NOMO-1 treated with DMSO at 0.1 percent for 48 hours (cell line): ENCODE results near the gene EGFLAM.

Experiments used
- DNase-seq: peaks from one replicate; lab custom pipeline; 2025; ENCODE audit not compliant: unreplicated experiment; lab: John Stamatoyannopoulos, UW

EGFLAM gene

DNA sequence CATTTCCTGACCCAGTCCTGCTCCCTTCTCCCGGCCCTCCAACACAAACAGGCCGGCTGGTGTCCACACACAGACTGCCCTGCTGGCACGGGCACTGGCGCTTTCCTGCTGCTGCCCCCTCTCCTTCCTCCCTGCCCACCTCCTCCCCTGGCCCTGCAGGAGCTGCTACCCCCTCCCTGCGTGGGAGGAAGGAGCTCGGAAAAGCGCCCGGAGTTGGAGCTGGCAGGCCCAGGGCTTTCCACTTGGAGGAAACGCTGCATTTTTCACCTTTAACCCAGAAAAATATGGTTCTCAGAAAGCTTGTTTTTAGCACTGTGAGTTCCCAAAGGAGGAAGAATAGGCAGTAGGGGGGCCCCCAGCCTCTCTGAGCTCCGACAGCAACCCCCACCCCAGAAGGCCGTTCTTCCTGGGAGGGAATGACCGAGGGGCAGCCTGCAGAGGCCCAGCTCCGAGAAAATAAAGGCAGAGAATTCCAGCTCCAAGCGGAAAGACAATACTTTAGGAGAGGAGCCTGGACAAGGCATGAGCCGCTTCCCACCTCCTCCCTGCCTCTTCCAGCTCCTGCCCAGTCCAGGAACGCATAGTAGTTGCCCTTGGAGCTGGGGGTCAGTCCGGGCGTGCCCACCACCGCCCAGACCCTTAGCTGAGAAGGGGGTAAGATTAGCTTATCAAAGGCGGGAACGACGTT lies 209.1 kb downstream of the EGFLAM start:
- no peak for DNase-seq

DNA sequence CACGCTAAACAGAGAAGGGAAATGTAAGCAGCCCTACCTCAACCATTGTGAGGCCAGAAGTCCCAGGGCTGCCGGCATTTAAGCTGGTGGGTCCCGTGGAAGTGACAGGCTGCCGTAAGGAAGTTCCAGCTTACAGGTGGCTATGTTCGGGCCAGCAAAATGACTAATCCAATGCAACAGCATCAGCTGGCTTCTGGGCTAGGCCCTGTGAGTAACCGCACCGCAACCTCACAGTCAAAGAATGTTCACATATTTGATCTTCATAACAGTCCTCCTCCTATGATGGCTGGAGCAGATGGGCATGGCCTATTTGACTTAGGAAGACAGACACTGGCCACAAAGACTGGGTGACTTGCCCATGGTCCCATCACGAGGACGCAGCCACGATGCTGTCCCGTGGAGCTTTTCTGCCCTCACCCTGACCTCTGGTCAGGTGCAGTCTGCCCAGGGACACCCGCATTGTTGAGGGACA lies 209.9 kb downstream of the EGFLAM start:
- DNase-seq, result no peak

DNA sequence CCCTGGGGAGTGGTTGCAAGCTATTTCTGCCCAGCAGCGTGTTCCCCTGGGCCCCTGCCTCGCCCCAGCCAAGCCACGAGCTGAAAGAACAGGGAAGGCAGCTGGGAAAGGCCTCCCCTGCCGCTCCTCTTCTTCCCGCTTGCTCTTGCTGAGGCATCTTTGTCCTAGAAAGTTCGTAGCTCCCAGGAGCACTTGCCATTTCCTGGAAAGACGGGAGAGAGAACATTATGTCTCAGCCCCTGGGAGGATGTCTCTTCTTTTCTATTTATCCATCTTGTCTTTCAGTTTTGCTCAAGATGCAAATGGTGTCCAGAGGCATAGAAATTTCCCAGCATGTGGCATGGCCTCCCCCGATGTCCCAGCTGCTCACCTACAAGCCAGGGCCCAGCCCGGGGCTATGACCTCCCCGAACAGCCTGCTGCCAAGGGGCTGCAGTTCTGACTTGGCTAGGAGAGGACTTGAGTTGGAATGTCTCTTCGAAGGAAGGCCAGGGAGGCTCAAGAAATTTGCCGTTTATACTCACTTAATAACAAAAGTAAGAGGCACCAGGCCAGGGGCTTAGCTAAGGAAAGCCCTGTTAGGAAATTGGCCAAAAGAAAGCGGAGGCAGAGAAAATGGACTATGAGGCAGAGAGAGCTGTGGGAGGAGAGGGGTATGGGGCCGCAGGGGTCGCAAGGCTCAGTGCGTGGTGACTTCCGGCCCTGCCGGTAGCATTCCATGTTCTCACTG lies 210.8 kb downstream of the EGFLAM start:
- no peak for DNase-seq

DNA sequence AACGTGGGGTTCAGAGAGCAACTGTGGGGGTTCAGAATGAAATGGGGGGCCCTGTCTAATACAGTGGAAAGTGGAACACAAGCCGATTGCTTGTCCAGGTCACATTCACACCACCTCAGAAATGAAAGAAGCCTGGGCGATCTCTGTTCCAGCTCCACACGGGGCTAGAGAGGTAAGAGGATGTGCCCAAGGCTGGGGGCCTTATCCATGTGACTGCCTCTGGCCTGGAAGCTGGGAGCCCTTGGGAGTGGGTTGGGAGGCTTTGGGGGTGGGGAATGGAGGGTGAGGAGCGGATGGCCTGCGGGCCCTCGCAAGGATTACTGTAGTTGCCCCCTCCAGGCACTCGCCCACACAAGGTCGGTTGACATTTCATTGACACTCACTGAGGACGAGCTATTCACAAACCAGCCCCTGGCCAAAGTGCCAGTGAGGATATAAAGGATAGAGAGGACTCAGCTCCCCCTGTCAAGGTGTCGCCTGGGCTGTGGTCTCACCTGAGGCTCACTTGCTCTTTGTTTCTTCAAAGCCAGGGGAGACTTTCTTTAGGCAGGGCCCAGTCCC lies 211.4 kb downstream of the EGFLAM start:
- DNase-seq, result no peak

DNA sequence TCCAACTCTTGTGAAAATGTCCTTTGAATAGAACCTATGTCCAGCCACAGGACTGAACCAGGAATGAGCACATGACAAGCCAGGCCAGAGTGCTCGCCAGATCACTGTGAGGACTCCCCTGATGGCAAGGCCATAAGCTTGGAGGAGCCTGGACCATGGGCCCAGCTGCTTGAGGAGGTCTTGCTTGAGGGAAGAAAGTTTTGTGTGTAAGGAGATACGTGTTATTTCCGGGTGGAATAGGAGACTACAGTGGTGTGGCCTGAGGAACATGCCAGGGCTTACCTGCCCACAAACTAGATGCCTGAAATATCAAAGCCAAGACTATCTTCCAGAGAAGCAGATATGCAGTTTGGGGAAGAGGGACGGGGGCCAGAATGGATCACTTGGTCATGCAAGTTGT lies 213.3 kb downstream of the EGFLAM start:
- no peak for DNase-seq

DNA sequence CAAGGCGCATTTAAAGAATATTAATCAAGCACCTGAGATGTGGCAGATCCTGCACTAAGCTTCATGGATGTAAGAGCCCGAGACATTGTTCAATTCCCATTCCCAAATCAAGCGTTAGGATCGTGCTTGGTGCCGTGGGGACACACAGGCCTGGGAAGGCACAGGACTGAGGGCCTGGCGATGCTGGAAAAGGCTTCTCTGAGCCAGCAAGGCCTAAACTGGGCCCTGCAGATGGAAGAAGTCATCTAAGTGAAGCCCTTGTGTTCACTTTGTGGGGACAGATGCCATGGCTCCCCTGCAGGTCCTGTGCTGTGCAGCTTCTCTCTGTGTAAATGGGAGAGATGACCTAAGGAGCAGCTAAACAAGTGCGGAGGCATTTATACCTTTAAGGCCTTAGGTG lies 214.2 kb downstream of the EGFLAM start:
- no peak for DNase-seq

DNA sequence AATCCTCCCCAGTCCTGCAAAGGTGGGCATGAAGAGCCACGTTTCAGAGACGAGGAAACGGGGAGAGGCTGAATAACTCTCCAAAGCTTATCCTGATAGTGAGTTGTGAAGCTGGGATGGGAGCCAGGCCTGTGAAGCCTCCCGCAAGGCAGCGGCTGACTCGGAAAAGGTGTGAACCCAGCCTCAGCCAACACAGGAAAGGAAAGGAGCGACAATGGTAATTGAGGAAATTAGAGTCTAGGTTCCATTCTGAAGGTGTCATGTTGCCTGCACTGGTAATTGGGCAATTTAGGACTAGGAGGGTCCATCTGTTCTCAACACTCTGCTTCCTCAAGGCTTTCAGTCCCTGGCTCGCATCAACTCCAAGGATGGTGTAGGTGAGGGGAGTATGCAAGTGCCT lies 214.6 kb downstream of the EGFLAM start:
- no peak for DNase-seq

DNA sequence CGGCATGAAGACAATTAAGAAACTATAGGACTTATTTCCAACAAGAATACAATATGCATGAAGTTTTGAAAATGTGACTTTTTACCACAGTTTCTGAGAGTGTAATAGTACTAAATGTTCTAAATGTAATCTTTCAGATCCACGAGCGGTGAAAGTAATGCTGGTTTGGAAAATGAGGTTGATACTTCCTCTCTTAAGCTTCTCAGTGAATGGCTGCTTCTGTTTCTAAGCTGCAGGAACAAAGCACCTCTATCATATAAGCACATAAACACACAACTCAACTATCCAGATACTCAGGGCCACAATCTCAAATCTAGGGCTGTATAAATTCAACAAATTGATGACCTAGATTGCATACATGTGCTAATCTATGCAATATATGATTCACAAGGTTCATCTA lies 219.8 kb downstream of the EGFLAM start:
- no peak for DNase-seq

DNA sequence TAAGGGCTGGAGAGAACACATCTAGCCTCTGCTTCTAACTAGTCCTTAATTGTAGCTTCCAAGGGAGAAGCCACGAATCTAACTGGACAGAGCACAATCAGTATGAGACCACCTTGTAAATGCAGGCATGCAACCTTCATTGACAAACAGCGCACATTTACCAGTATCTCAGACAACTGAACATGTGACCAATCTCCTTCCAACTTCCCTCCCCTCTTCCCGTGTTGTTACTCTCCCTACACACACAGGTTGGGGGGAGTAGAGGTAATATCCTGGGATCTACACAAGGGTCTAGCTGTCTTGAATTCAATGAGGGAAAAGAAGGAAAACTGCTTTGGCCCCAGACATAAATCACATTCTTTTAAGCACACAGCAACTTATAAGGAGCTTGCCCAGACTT lies 220.5 kb downstream of the EGFLAM start:
- no peak for DNase-seq

DNA sequence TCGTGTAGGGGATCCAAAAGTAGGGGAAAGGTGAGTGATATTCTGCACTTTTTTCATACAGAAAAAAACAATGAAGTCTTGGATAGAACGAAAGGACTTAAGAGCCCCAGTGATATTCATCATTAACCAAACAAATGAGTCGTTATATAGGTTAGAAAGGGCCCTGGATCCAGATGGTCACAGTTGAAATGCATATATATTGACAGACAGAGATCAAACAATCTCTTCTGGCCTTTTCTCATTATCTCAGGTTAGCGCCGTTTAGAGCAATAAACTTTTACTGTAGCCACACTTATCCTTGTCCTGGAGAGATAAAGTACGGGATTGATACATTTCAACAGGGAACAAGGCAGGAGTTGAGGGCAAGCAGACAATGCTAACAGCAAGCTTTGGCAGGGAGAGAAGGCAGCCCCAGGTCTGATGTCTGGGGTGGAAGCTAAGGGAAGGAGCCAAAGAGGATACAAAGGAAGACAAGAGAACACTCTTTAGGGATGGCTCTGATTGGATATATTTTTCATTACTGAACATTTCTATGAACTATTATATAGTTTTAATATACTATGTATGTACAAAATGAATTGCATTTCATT lies 221.1 kb downstream of the EGFLAM start:
- DNase-seq, result no peak

DNA sequence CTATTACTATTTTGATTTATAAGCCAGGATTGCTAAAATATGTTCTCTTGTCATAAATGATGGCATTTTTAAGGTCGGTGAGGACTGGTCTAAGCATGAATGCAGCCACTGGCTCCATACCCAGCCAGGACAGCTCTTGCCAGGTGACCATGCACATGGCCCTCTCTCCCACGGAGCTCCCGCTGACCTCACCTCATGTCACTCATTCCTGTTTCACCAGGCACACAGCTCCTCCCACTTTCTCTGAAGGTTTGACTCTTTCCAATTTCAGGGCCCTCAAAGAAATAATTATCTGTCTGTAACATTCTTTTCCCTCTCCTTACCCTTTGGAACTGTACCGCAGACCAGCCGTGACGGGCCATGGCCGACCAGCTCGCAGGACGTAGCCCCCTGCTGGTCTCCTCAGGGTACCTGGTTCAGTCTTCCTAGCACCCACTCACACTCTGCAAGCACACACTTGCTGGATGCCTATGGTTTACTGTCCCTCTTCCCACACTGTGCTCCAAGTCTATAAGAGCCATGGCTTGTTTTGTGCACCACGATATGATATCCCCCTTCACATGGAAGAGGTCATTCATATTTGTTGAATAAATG lies 225.5 kb downstream of the EGFLAM start:
- no peak for DNase-seq

DNA sequence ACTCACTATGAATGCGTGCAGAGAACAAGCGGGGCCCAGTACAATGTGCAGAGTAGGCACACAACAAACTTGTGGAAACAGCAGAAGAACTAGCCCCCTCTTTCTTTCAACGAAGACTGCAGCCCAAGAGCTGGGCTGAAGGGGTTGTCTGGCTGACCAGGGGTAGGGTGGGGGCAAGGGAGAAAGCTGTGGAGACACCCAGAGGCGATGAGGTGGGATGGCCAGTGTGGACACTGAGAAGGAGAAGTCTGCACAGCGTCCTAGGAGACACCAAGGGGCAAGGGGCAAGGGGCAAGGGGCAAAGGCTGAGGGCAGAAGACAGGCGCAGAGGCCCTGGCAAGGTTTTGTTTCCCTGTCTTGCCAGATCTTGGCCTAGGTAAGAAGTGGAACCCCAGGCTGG lies 235.8 kb downstream of the EGFLAM start:
- no peak for DNase-seq

DNA sequence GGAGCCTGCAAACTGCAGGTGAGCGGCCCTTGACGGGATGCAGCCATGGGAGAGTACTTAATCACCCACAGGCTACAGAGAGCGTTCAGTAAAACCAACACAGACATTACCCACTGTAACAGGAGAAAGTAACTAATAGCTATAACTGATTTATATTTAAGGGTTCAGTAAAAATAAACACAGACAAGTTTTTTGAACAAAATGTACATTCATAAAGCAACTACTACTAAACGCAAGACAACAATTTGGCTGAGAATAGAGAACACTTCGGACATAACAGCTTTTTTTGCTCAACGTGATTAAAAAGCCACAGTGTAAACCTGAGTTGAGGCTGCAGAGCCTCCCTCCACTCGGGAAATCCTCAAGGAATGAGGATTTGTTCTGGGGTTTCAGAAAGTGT lies 236.4 kb downstream of the EGFLAM start:
- no peak for DNase-seq

DNA sequence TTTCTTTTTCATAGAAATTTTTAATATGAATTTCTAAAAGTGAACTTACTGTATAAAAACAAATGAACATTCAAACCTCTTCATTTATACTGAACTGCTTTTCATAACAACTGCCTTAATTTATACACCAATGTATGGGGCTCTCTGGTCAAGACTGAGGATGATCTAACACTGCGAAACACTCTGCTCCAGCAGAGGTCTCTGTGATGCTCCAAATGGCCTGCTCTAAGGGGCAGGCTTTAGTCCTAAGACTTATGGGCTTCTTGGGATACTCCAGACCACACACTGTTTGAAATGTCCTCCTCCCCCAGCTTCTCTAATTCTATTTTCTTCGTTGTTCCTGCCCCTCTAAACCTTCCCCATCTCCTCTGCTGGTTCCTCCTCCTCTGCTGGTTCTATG lies 239.6 kb downstream of the EGFLAM start:
- DNase-seq, result no peak

DNA sequence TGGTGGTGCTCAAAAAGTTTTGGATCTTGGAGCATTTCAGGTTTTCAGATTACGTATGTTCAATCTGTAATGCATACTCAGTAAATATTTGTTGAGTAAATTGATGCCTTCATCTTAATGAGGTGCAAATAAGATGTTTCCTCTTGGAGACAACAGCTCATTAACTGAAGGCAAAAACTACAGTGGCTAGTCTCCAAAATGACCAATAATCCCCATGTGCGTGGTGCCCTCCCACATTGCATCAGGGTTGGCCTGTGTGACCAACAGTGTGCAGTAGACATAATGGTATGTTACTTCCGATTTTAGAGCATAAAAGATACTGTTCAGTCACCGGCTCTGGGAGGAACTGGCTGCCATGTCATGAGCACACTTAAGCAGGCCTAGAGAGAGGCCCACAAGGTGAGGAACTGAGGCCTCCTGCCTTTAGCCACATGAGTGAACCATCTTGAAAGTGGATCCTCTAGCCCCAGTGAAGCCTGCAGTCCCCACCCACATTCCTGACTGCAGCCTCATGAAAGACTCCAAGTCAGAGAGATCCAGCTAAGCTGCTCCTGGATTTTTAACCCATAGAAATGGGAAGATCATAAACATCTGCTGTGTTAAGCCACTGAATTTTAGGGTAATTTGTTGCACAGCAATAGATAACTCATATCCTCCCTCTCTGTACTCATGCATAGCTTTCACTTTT lies 242.4 kb downstream of the EGFLAM start:
- DNase-seq, result no peak

DNA sequence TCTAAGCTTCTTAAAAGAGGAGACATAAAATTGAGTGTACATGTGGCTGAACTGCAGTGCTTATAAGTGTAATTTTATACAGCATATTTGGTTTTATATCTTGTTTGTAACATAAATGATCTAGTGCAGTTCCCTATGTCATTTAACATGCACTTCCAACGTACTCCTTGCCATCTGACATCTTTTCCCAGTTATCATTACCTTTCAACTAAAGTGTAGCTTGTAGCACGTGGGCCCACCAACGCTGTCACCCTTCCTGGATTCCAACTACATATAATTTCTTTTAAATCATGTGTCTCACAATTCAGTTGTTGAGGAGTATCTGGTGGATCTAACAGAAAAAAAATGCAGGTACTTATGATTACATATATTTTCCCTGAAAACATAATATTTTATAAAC lies 247.9 kb downstream of the EGFLAM start:
- DNase-seq, result no peak

DNA sequence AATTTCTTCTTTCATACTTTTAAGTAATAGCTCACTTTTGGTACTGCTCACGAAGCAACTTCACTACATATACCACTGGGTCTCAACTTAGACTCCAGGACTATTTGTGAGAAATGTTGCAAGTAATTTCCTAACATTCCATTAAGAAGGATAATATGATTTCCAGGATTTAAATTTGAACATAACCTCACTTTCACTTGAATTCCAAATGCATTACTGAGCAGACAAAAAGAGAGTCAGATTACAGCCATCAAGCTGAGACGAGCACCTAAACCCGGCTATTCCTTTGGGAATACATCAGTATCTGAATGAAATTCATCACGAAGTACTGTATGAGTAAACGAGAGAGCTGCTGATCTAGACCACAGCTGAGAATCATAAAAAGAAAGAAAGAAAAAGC lies 250.8 kb downstream of the EGFLAM start:
- no peak for DNase-seq
